ENCODE measurements around the gene ZACN.

The ZACN gene

GRCh38 chr17:76097716-76098295 is 18.8 kb downstream of the ZACN start:
- in situ Hi-C loops (cut with MboI; ENCODE audit: low sequenced_read_pairs), result no loop called here

GRCh38 chr17:76102944-76103273 is 23.9 kb downstream of the ZACN start:
- in situ Hi-C loops (cut with MboI; ENCODE audit: low sequenced_read_pairs), result no loop called here

- in situ Hi-C loops (cut with MboI; ENCODE audit: low sequenced_read_pairs), result no loop called here
Observed at GRCh38 chr17:76103274-76104139, 24.5 kb downstream of the ZACN start, which contains the start of gene EXOC7. TSS of gene EXOC7 (minus strand) at chr17:76103787. CDS start at chr17:76103692, 95 bp downstream.

DNA sequence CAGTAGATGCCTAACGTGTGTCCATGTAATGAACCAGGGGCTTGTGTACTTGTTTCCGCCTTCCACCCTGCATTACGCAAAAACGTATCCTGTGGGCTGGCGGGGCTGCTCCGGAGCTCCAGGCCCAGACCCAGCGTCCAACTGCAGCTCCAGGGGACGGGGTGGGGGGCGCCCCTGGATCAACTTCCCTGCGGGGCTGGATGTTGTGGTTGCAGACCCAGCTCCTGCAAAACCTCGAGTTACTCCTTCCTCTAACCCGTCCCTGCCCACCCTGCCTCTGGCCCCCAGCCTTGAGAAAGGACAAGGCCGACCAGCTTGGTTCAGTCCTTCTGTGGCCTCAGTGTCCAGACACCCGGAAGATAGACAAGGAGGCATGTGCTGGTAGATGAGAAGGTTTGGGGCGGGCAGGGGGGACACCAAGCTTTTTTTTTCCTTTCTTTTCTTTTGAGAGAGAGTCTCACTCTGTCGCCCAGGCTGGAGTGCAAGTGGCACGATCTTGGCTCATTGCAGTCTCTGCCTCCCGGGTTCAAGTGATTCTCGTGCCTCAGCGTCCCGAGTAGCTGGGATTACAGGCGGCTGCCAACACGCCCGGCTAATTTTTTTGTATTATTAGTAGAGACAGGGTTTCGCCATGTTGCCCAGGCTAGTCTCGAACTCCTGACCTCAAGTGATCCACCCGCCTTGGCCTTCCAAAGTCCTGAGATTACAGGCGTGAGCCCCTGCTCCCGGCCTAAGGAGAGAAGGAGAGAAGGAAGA is 25.3 kb downstream of the ZACN start:
- in situ Hi-C loops (cut with MboI; ENCODE audit: low sequenced_read_pairs), result no loop called here

DNA sequence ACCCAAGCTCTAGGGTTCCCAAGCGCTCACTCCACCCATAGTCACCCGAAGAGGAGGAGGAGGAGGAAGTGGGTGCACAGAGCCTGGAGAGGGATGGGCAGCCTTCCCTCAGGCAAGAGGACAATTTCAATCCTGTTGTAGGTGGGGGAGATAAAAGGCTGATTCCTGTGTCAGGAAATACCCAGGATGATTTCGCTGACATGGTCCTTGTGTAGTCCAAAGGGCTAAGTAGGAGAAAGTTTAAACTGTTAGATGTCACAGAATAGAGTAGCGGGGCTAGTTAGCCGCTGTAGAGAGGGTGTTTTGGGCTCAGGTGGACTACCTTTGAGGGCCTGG is 25.9 kb downstream of the ZACN start:
- in situ Hi-C loops (cut with MboI; ENCODE audit: low sequenced_read_pairs), result no loop called here

DNA sequence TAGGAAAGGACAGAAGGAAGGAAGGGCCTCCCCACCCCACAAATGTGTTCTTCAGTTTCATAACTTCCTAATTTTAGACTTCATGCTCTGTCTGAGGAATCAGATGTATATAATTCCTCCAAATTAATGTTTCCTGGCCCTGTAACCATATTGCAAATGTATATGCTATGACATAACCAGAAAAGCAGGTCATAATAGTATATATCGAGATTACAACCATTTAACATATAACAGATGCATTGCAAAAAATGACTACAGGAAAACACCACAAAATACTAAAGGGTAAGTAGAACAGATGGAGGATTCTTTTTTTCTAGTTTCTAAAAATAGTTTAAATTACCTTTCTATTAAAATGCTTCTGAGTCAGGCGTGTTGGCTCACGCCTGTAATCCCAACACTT is 27.7 kb downstream of the ZACN start:
- in situ Hi-C loops (cut with MboI; ENCODE audit: low sequenced_read_pairs), result no loop called here

DNA sequence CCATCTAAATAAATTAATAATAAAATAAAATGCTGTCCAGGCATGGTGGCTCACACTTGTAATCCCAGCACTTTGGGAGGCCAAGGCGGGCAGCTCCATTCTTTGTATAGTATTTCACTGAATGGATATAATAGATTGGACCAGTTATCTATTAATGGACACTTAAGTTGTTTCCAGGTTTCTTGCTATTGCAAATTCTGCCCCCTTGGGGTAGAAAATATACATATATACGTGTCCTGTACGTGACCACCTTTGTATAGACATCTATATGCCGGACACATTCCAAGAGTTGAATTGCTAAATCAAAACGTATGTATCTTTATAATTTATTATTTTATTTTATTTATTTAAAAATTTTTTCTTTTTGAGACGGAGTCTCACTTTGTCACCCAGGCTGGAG is 28.5 kb downstream of the ZACN start:
- in situ Hi-C loops (cut with MboI; ENCODE audit: low sequenced_read_pairs), result no loop called here

- in situ Hi-C loops (cut with MboI; ENCODE audit: low sequenced_read_pairs), result no loop called here
Observed at GRCh38 chr17:76111956-76112355, 33.0 kb downstream of the ZACN start.

DNA sequence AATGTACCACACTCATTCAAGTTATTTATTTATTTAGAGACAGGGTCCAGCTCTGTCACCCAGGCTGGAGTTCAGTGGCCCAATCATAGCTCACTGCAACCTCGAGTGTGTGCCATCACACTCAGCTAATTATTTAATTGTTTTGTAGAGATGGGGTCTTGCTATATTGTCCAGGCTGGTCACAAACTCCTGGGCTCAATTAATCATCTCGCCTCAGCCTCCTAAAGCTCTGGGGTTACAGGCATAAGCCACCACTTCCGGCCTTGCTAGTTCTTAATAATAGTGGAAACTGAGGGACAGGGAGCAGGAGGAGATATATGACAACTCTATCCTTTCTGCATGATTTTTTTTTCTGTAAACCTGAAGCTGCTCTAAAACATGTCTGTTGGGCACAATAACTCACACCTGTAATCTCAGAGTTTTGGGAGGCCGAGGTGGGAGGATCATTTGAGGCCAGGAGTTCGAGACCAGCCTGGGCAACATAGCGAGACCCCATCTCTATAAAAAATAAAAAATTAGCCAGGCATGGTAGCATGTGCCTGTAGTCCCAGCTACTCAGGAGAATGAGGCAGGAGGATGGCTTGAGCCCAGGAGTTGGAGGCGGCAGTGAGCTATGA is 36.3 kb downstream of the ZACN start:
- in situ Hi-C loops (cut with MboI; ENCODE audit: low sequenced_read_pairs), result loop anchor here (5.0 kb wide), 1 partner anchor 167 kb away; no protein-coding TSS in a partner anchor

DNA sequence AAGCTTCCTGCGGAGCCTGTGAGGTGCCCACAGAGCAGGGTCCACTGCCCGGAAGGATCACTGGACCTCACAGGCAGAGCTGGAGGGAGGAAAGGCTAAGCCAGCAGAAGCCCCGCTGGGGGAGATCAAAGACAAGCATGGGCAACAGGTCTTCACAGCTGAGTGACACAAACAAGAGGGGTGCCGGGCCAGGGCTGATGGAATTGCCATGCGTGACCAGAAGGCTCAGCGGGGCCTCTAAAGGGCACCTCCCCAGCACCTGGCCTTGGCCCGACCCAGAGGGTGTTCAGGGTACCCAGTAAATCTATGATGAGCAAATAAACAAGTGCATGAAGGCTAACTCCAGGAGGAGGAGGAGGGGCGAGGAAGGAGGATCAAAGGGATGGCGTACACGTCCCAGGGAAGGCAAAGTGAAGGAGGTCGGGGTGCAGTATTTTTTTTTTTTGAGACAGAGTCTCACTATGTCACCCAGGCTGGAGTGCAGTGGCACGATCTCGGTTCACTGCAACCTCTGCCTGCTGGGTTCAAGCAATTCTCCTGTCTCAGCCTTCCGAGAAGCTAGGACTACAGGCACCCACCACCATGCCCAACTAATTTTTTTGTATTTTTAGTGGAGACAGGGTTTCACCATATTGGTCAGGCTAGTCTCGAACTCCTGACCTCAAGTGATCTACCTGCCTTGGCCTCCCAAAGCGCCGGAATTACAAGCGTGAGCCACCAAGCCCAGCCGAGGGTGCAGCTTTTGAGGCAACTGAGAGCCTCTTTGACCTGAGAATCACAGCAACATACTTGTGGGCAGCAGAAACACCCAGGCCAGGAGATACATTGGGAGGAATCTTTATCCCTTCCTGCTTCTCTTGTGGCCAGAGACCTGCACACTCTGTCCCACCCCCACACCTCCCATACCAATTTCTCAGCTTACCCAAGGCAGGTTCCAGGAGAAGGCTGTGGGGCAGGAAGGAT is 40.7 kb downstream of the ZACN start:
- in situ Hi-C loops (cut with MboI; ENCODE audit: low sequenced_read_pairs), result loop anchor here (5.0 kb wide), 1 partner anchor 163 kb away; no protein-coding TSS in a partner anchor

DNA sequence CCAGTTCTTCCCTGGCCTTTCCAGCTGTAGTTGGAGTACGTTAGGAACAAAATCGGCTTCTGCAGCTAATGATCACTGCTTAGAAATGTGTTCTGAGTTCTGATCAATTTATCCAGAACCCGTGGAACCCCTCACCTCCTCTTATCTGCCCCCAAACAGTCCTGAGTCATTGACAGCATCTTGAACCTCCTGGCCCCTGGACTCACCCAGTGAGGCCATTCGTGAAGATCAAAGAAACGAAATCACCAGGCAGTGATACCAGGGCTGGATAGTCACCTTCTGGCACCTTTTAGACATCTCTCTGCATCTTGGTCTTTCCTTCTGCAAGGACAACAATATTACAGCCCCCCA is 41.7 kb downstream of the ZACN start:
- in situ Hi-C loops (cut with MboI; ENCODE audit: low sequenced_read_pairs), result no loop called here

- in situ Hi-C loops (cut with MboI; ENCODE audit: low sequenced_read_pairs), result no loop called here
Observed at GRCh38 chr17:76121932-76122430, 43.0 kb downstream of the ZACN start.

- in situ Hi-C loops (cut with MboI; ENCODE audit: low sequenced_read_pairs), result no loop called here
Observed at GRCh38 chr17:76122431-76123190, 43.6 kb downstream of the ZACN start.

GRCh38 chr17:76123191-76123499 is 44.2 kb downstream of the ZACN start:
- in situ Hi-C loops (cut with MboI; ENCODE audit: low sequenced_read_pairs), result no loop called here

DNA sequence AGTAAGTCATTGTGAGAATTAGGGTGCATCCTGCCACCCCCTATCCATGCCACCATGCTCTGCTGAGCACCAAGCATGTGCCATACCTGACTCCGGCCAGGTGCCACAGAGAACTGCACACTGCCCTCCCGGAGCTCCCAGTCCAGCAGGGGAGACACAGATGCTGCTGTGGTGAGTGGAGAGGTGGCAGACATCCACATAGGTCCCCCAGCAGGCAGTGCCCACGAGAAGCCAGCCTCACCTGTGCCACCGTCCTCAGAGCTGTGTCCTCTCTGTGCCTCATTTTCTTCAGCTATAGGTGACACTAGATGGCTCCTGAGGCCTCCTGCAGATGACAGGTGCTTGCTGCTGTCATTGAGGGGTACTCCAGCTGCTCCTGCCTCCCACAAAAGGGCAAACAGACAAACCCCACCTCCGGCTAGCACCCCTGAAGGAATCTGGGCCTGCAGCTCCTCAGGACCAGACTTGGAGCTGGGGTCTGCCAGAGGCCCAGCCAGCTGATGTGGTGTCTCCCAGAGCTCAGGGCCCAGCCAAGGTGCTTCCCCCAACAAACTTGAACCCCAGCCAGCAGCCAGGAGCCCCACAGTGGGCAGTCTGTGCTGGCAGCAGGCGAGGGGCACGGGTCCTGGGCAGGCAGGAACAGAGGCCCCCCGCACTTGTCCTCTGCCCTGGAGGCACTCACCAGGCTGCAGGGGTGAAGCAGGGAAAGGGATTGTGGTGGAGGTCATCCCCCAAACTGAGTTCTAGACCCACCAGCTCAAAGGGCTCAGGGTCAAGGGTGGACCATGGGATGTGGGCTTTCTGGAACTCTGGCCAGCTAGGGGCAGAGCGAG is 45.0 kb downstream of the ZACN start:
- in situ Hi-C loops (cut with MboI; ENCODE audit: low sequenced_read_pairs), result no loop called here

- in situ Hi-C loops (cut with MboI; ENCODE audit: low sequenced_read_pairs), result no loop called here
Observed at GRCh38 chr17:76124582-76125390, 45.8 kb downstream of the ZACN start.

- in situ Hi-C loops (cut with MboI; ENCODE audit: low sequenced_read_pairs), result no loop called here
Observed at GRCh38 chr17:76125391-76125675, 46.4 kb downstream of the ZACN start.

GRCh38 chr17:76125922-76126321 is 46.9 kb downstream of the ZACN start:
- in situ Hi-C loops (cut with MboI; ENCODE audit: low sequenced_read_pairs), result no loop called here
